ENCODE data around the gene RNF217. TPM values are rescaled to one million over a fixed set of nuclear protein-coding genes. Genes with fewer than 3 reads are reported as not detected.
"Not testable (repeated sequence)": the region's sequence is repeated elsewhere in the genome, so short reads cannot be mapped to it uniquely, and the experiment has no call there.

The RNF217 gene
- total RNA-seq, 1 donor from 2014 or later = 50.7 TPM

DNA sequence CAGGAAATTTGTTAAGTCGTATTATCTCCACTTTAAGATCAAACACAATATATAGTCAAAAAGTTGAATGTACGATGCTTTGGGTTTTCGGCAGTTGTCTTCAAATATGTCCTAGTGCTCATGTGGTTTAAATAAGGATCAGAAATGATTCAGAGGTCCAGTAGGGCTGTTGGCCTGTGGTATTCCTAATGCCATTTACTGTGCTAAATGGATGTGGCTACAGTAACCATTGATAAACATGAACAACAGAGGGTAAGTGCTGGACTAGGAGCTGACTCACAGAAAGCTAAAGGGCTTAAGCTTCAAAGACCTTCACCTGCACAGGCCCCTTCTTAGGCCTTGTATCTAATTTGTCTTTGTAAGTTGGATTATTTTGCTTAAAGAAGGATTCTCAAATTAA, 110.8 kb downstream of the RNF217 start:
- no peak overlapping the region for H3K27ac Mint-ChIP-seq (ENCODE audit: unreplicated experiment)
- H3K4me3 Mint-ChIP-seq (ENCODE audit: unreplicated experiment) = no peak overlapping the region
- H3K27me3 Mint-ChIP-seq (ENCODE audit: unreplicated experiment) = no peaks in the 10 kb centered on the region
- TF ChIP-seq, protein P1, sequence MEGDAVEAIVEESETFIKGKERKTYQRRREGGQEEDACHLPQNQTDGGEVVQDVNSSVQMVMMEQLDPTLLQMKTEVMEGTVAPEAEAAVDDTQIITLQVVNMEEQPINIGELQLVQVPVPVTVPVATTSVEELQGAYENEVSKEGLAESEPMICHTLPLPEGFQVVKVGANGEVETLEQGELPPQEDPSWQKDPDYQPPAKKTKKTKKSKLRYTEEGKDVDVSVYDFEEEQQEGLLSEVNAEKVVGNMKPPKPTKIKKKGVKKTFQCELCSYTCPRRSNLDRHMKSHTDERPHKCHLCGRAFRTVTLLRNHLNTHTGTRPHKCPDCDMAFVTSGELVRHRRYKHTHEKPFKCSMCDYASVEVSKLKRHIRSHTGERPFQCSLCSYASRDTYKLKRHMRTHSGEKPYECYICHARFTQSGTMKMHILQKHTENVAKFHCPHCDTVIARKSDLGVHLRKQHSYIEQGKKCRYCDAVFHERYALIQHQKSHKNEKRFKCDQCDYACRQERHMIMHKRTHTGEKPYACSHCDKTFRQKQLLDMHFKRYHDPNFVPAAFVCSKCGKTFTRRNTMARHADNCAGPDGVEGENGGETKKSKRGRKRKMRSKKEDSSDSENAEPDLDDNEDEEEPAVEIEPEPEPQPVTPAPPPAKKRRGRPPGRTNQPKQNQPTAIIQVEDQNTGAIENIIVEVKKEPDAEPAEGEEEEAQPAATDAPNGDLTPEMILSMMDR (IDR thresholded peaks at IDR 0.05; ENCODE audit: unreplicated experiment) = no peak
- no peaks in the 10 kb centered on the region for H3K4me1 Mint-ChIP-seq (ENCODE audit: unreplicated experiment)
- DNase-seq (ENCODE audit: low spot score) = no peak
- peaks cover 15% of the 10 kb centered on the region for H3K36me3 Mint-ChIP-seq (ENCODE audit: low read depth, unreplicated experiment)
- no peaks in the 10 kb centered on the region for H3K9me3 Mint-ChIP-seq (ENCODE audit: unreplicated experiment)

DNA sequence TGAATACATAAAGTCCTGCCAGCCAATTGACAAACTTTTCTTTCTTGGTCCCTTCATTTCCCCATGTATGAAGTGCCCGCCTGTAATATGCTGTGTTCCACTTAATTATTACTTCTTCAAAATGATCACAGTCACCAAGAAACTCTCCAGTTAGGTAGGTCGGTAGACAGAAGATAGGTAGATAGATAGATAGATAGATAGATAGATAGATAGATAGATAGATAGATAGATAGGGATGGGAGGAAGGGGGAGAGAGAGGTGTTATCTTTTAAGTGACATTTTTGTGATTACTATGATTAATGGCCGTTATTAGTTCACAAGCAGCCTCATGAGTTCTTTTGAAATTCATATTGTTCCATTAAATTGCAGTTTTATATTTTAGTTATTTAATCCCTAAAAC, 111.9 kb downstream of the RNF217 start:
- no peaks in the 10 kb centered on the region for H3K4me1 Mint-ChIP-seq (ENCODE audit: unreplicated experiment)
- H3K27me3 Mint-ChIP-seq (ENCODE audit: unreplicated experiment) = no peaks in the 10 kb centered on the region
- TF ChIP-seq, protein P1 (IDR thresholded peaks at IDR 0.05; ENCODE audit: unreplicated experiment) = no peak
- no peak for DNase-seq (ENCODE audit: low spot score)
- H3K9me3 Mint-ChIP-seq (ENCODE audit: unreplicated experiment) = no peaks in the 10 kb centered on the region
- H3K4me3 Mint-ChIP-seq (ENCODE audit: unreplicated experiment) = no peak overlapping the region
- H3K27ac Mint-ChIP-seq (ENCODE audit: unreplicated experiment) = no peak overlapping the region
- peaks cover 15% of the 10 kb centered on the region for H3K36me3 Mint-ChIP-seq (ENCODE audit: low read depth, unreplicated experiment)

DNA sequence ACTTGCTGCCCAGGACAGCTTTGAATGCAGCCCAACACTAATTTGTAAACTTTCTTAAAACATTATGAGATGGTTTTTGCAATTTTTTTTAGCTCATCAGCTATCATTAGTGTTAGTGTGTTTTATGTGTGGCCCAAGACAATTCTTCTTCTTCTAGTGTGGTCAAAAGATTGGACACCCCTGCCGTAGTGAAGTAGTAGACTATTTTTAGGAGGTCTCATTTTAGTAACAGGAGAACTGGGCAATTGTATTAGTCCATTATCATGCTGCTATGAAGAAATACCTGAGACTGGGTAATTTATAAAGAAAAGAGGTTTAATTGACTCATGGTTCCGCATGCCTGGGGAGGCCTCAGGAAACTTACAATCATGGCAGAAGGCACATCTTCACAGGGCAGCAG, 112.8 kb downstream of the RNF217 start:
- Mint-ChIP-seq H3K4me3 (ENCODE audit: unreplicated experiment) (peak overlapping the region; percentile 3), H3K36me3 (ENCODE audit: low read depth, unreplicated experiment) (peaks cover 15% of the 10 kb centered on the region)
- not testable (repeated sequence) for H3K27ac Mint-ChIP-seq (ENCODE audit: unreplicated experiment); DNase-seq (ENCODE audit: low spot score); H3K4me1 Mint-ChIP-seq (ENCODE audit: unreplicated experiment); H3K9me3 Mint-ChIP-seq (ENCODE audit: unreplicated experiment); H3K27me3 Mint-ChIP-seq (ENCODE audit: unreplicated experiment)

DNA sequence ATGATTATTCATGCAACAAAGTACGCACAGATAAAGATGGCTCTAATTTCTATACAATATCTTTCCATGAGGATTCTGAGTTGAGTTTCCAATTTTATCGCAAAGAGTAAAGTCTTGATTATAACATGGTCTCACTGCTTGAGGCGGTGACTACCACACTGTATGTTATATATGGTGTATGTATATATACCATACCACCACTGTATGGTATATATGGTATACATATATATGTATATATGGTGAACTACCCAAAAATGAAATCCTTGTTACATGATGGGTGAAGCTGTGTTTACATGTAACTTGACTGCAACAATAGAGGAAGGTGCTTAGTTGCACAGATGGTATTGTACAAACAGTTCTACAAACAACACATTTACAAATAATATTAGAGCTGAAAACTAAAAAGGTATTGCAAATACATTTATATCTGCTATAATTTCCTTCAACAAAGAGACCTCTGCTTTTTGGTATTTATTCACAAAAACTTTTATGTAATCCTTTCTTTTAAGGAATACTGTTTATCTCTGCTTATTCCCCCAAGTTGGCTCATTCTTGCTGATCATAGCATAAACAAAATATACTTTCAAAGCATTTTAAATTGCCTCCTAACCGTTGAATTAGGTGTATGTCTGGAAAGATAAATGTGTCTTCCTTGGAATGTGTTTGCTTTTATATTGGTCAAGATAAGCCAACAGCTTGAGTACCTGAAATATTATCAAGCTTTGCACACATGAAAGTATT, 113.7 kb downstream of the RNF217 start:
- H3K27me3 Mint-ChIP-seq (ENCODE audit: unreplicated experiment) = no peaks in the 10 kb centered on the region
- H3K9me3 Mint-ChIP-seq (ENCODE audit: unreplicated experiment) = no peaks in the 10 kb centered on the region
- no peak overlapping the region for H3K27ac Mint-ChIP-seq (ENCODE audit: unreplicated experiment)
- no peak for DNase-seq (ENCODE audit: low spot score)
- H3K36me3 Mint-ChIP-seq (ENCODE audit: low read depth, unreplicated experiment) = peaks cover 15% of the 10 kb centered on the region
- TF ChIP-seq, protein P1 (IDR thresholded peaks at IDR 0.05; ENCODE audit: unreplicated experiment) = no peak
- H3K4me3 Mint-ChIP-seq (ENCODE audit: unreplicated experiment) = no peak overlapping the region
- no peaks in the 10 kb centered on the region for H3K4me1 Mint-ChIP-seq (ENCODE audit: unreplicated experiment)

DNA sequence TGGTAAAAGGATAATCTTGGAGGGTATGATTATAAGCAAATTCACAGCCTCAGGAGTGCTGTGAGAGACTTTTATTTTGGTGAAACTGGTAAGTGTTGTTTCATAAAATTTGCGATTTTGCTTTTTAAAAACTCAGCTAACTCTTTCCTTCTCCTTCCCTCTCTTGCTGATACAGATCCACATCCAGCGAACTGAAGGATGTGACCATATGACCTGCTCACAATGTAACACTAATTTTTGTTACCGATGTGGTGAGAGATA, 114.2 kb downstream of the RNF217 start:
- Mint-ChIP-seq H3K4me3 (ENCODE audit: unreplicated experiment) (no peak overlapping the region), H3K9me3 (ENCODE audit: unreplicated experiment) (no peaks in the 10 kb centered on the region), H3K27me3 (ENCODE audit: unreplicated experiment) (no peaks in the 10 kb centered on the region), H3K36me3 (ENCODE audit: low read depth, unreplicated experiment) (peaks cover 17% of the 10 kb centered on the region), H3K4me1 (ENCODE audit: unreplicated experiment) (no peaks in the 10 kb centered on the region), H3K27ac (ENCODE audit: unreplicated experiment) (no peak overlapping the region)
- TF ChIP-seq, protein P1 (IDR thresholded peaks at IDR 0.05; ENCODE audit: unreplicated experiment) = no peak
- no peak for DNase-seq (ENCODE audit: low spot score)

Measured in endothelial cell (in vitro differentiated cells).